ENCODE results near the gene SMCO3. TPM values are rescaled to one million over a fixed set of nuclear protein-coding genes. Genes with fewer than 3 reads are reported as not detected.

SMCO3 gene
- total and polyA plus RNA-seq, 2 of the 8 experiments (the other 6 are each of a cell fraction or from before 2014, with no cell fraction given): not detected

DNA sequence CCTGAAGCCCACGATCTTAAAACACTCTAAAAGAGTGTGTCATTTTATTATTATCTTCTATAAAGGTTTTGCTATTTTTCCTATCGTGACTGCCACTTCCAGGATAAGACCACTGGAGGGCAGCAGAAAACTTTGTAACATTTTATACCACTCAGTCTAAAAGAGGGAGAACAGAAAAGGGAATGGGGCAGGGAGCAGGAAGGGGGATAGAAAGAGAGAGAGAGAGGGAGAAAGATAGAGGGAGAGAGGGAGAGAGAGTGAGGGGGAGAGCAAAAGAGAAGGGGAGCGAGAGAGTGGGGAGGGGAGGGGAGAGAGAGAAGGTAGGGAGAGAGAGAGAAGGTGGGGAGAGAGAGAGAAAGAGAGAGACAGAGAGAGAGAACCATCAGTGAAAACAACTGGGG lies 31.4 kb upstream of the SMCO3 start (continued):
- no peak for TF ChIP-seq RXRA (IDR thresholded peaks at IDR 0.05; ENCODE audit: insufficient read depth, low read depth, low read length)
- TF ChIP-seq SP1 (IDR thresholded peaks at IDR 0.05; ENCODE audit: low read depth, low read length): no peak
- no peak for TF ChIP-seq POLR2A (IDR thresholded peaks at IDR 0.05; ENCODE audit: control extremely low read depth in 1 of 2, low read depth in 2 of 2, low read length in 2 of 2)
- TF ChIP-seq, protein P1, sequence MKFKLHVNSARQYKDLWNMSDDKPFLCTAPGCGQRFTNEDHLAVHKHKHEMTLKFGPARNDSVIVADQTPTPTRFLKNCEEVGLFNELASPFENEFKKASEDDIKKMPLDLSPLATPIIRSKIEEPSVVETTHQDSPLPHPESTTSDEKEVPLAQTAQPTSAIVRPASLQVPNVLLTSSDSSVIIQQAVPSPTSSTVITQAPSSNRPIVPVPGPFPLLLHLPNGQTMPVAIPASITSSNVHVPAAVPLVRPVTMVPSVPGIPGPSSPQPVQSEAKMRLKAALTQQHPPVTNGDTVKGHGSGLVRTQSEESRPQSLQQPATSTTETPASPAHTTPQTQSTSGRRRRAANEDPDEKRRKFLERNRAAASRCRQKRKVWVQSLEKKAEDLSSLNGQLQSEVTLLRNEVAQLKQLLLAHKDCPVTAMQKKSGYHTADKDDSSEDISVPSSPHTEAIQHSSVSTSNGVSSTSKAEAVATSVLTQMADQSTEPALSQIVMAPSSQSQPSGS (IDR thresholded peaks at IDR 0.05; ENCODE audit: low read length): no peak
- no peak for TF ChIP-seq BACH1 (IDR thresholded peaks at IDR 0.05; ENCODE audit: low read length)
- TF ChIP-seq SIX5 (IDR thresholded peaks at IDR 0.05; ENCODE audit: low read depth, low read length): no peak

Measured in H1 (cell line).